ENCODE data around the gene LUC7L3. TPM values are rescaled to one million over a fixed set of nuclear protein-coding genes. Genes with fewer than 3 reads are reported as not detected.

Gene LUC7L3
- total RNA-seq, 2 donors from 2014 or later, result 71.2 to 85.6 TPM

- 10 to 20% methylated on average over 6 of the region's 6 CpGs for WGBS, 2 donors
- peaks cover 0 to 7% of the 10 kb centered on the region in 2 donors for H3K36me3 ChIP-seq (replicated peaks in 1 of 2; ENCODE audit: insufficient read depth in 1 of 2, low read depth in 2 of 2)
- peak overlapping the region; percentile 90 to 94 (median 94) for H3K27ac ChIP-seq
- intact Hi-C loops (cut with DNase I), result loop anchor here (10.0 kb wide), 1 partner anchor 208 kb away; no protein-coding TSS in a partner anchor
- no peaks in the 10 kb centered on the region for H3K27me3 ChIP-seq
- no peaks in the 10 kb centered on the region for H3K9me3 ChIP-seq
- TF ChIP-seq CTCF (IDR thresholded peaks at IDR 0.05) (no peak), POLR2A (IDR thresholded peaks at IDR 0.05) (no peak)
- ATAC-seq (peak; percentile 1), DNase-seq (peak in 1 of 4 donors; percentile 42)
- H3K4me1 ChIP-seq, result peaks cover 96% of the 10 kb centered on the region
- no peak overlapping the region for H3K4me3 ChIP-seq
Observed at GRCh38 chr17:50692448-50693035, 26.9 kb upstream of the LUC7L3 start.

- Histone ChIP-seq H3K4me1 (peaks cover 96% of the 10 kb centered on the region), H3K9me3 (no peaks in the 10 kb centered on the region), H3K36me3 (replicated peaks in 1 of 2; ENCODE audit: insufficient read depth in 1 of 2, low read depth in 2 of 2) (peaks cover 0 to 7% of the 10 kb centered on the region in 2 donors), H3K27ac (peak overlapping the region; percentile 90 to 94 (median 94)), H3K4me3 (no peak overlapping the region), H3K27me3 (no peaks in the 10 kb centered on the region)
- intact Hi-C loops (cut with DNase I), result loop anchor here (10.0 kb wide), 1 partner anchor 208 kb away; no protein-coding TSS in a partner anchor
- no peak for DNase-seq
- peak; percentile 73 for ATAC-seq
- 10 to 17% methylated on average over 5 of the region's 5 CpGs for WGBS, 2 donors
- no peak for TF ChIP-seq CTCF (IDR thresholded peaks at IDR 0.05)
- no peak for TF ChIP-seq POLR2A (IDR thresholded peaks at IDR 0.05)
Observed at GRCh38 chr17:50693036-50693682, 26.2 kb upstream of the LUC7L3 start.

GRCh38 chr17:50696365-50696879 lies 23.0 kb upstream of the LUC7L3 start:
- H3K27ac ChIP-seq, result peak overlapping the region in 3 of 4 donors; percentile 90 to 94 (median 93)
- peaks cover 0 to 16% of the 10 kb centered on the region in 2 donors for H3K36me3 ChIP-seq (replicated peaks in 1 of 2; ENCODE audit: insufficient read depth in 1 of 2, low read depth in 2 of 2)

GRCh38 chr17:50697062-50697461 lies 22.3 kb upstream of the LUC7L3 start:
- H3K36me3 ChIP-seq (replicated peaks in 1 of 2; ENCODE audit: insufficient read depth in 1 of 2, low read depth in 2 of 2), result peaks cover 0 to 16% of the 10 kb centered on the region in 2 donors
- no peaks in the 10 kb centered on the region for H3K27me3 ChIP-seq
- 37 to 54% methylated on average over 3 of the region's 3 CpGs for WGBS, 2 donors
- no peaks in the 10 kb centered on the region for H3K9me3 ChIP-seq
- peak overlapping the region; percentile 28 to 94 (median 92) for H3K27ac ChIP-seq
- DNase-seq, result peak in 1 of 4 donors; percentile 42
- ATAC-seq, result peak; percentile 33
- intact Hi-C loops (cut with DNase I), result loop anchor here (5.0 to 10.0 kb wide), 3 partner anchors 70 to 212 kb away; no protein-coding TSS in a partner anchor
- TF ChIP-seq CTCF (IDR thresholded peaks at IDR 0.05) (peak in 4 of 7 experiments; percentile 29 to 44 (median 33)), POLR2A (IDR thresholded peaks at IDR 0.05) (peak in 1 of 3 donors; percentile 8)
- H3K4me3 ChIP-seq, result no peak overlapping the region
- peaks cover 57% of the 10 kb centered on the region for H3K4me1 ChIP-seq

More at GRCh38 chr17:50696365-50696879, 23.0 kb upstream of the LUC7L3 start:
- H3K9me3 ChIP-seq, result no peaks in the 10 kb centered on the region
- H3K4me3 ChIP-seq, result no peak overlapping the region
- intact Hi-C loops (cut with DNase I), result loop anchor here (5.0 to 10.0 kb wide), 3 partner anchors 69 to 212 kb away; no protein-coding TSS in a partner anchor
- H3K27me3 ChIP-seq, result no peaks in the 10 kb centered on the region
- peaks cover 63% of the 10 kb centered on the region for H3K4me1 ChIP-seq
- ATAC-seq (no peak), DNase-seq (no peak)
- TF ChIP-seq POLR2A (IDR thresholded peaks at IDR 0.05) (no peak), CTCF (IDR thresholded peaks at IDR 0.05) (no peak)
- 78 to 85% methylated on average over 3 of the region's 3 CpGs for whole genome bisulfite sequencing, 2 donors

Measured in body of pancreas (tissue), 4 donors.